HEK293 (cell line): Measurements from ENCODE around the gene KCTD1.

Source experiments
- MEIS1 ChIP-seq: sonication (generic); formaldehyde crosslinking; IDR thresholded peaks from 2 replicates; pipeline ENCODE4 v1.8.1; 2022; ENCODE audit warnings: missing genetic modification reagents, mild to moderate bottlenecking, borderline replicate concordance
- ZBTB11 ChIP-seq: fragments of 450-650 bp; formaldehyde crosslinking; conservative IDR thresholded peaks from 2 replicates; pipeline ENCODE4 v1.5.1; 2016; ENCODE audit warnings: low read depth, missing biosample characterization, missing genetic modification characterization
- TF ChIP-seq, protein P1 (sequence below): fragments of 450-650 bp; formaldehyde crosslinking; IDR thresholded peaks from 2 replicates; pipeline ENCODE4 v1.5.1; 2016; ENCODE audit warnings: missing biosample characterization, missing genetic modification characterization

- TF ChIP-seq, protein P1, sequence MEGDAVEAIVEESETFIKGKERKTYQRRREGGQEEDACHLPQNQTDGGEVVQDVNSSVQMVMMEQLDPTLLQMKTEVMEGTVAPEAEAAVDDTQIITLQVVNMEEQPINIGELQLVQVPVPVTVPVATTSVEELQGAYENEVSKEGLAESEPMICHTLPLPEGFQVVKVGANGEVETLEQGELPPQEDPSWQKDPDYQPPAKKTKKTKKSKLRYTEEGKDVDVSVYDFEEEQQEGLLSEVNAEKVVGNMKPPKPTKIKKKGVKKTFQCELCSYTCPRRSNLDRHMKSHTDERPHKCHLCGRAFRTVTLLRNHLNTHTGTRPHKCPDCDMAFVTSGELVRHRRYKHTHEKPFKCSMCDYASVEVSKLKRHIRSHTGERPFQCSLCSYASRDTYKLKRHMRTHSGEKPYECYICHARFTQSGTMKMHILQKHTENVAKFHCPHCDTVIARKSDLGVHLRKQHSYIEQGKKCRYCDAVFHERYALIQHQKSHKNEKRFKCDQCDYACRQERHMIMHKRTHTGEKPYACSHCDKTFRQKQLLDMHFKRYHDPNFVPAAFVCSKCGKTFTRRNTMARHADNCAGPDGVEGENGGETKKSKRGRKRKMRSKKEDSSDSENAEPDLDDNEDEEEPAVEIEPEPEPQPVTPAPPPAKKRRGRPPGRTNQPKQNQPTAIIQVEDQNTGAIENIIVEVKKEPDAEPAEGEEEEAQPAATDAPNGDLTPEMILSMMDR (tag by site-specific recombination) = no peak
- TF ChIP-seq MEIS1 (CRISPR knock-in tag) (no peak), ZBTB11 (no peak)
Observed at GRCh38 chr18:26535630-26536029, 12.7 kb downstream of the KCTD1 start.
